Activated B cell treated with CpG ODN at 0.5 μM for 24 hours (primary cell): ENCODE data around the gene SLC9A9. TPM values are rescaled to one million over a fixed set of nuclear protein-coding genes. Genes with fewer than 3 reads are reported as not detected.
"Not testable (repeated sequence)": the region's sequence is repeated elsewhere in the genome, so short reads cannot be mapped to it uniquely, and the experiment has no call there.

ENCODE experiments used
- ATAC-seq: fragments of 200-7000 bp; cut with Tn5 transposase; one replicate; pipeline ENCODE4 v1.10.0; 2021; ENCODE audit warnings: low read depth, mild to moderate bottlenecking, moderate library complexity
- CTCF ChIA-PET: fragments of 350-600 bp; sonication (Branson Sonifier 250); formaldehyde crosslinking; loops from one replicate; lab custom pipeline; 2021; ENCODE audit warnings: antibody characterized with exemption; lab: Charles Lee
- POLR2A ChIA-PET: fragments of 350-600 bp; sonication (Branson Sonifier 250); formaldehyde crosslinking; loops from one replicate; lab custom pipeline; 2021; ENCODE audit warnings: antibody characterized with exemption; lab: Charles Lee
- DNase-seq: peaks from one replicate; pipeline ENCODE4 v3.0.0; 2022
- H3K27ac Mint-ChIP-seq: one replicate; pipeline ENCODE4 v1.8.0; 2020; ENCODE audit warnings: mixed read lengths
- H3K27me3 Mint-ChIP-seq: one replicate; pipeline ENCODE4 v1.8.0; 2021; ENCODE audit warnings: mixed read lengths
- H3K36me3 Mint-ChIP-seq: one replicate; pipeline ENCODE4 v1.8.0; 2021; ENCODE audit warnings: low read depth, mixed read lengths
- H3K4me1 Mint-ChIP-seq: one replicate; pipeline ENCODE4 v1.8.0; 2021; ENCODE audit warnings: mixed read lengths
- H3K4me3 Mint-ChIP-seq: one replicate; pipeline ENCODE4 v1.8.0; 2020; ENCODE audit warnings: mild to moderate bottlenecking, mixed read lengths
- H3K9me3 Mint-ChIP-seq: one replicate; pipeline ENCODE4 v1.8.0; 2020; ENCODE audit warnings: mixed read lengths
- intact Hi-C: fragments of 100-400 bp; cut with micrococcal nuclease; formaldehyde crosslinking; loops from one replicate; pipeline ENCODE4 v1.15.1; 2024
- total RNA-seq: library from RNA; stranded (reverse); gene quantifications from 2 replicates; pipeline ENCODE4 v1.2.3, GENCODE V29; 2022
- TF ChIP-seq, protein P1 (sequence below): fragments of 200-600 bp; IDR thresholded peaks from one replicate; pipeline ENCODE4 v1.8.0; 2022; ENCODE audit warnings: antibody characterized with exemption, mild to moderate bottlenecking

Gene SLC9A9
- total RNA-seq, 1 donor from 2014 or later, result 9.4 TPM

DNA sequence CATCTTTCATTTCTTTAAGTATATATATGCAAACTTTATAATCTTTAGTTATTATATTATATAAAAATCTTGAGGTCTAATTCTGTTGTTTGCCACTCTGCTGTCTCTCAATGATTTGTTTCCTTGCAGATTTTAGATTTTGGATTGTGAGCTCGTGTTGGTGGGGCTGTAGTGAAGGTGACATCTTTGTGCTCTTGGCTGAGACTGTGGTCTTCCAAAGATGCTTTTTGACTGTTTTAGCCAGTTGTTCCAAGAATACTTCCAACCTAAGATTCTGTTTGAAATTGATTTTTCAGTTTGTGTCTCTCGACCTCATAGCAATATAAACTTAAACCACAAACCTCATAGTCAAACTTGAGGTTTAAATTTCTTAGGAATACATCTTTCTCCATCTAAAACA, 326.5 kb downstream of the SLC9A9 start:
- ATAC-seq (no peak), DNase-seq (no peak)
- intact Hi-C loops, result loop anchor here (2.0 to 10.0 kb wide), 2 partner anchors 15 to 123 kb away; no protein-coding TSS in a partner anchor
- Mint-ChIP-seq H3K27ac (no peak overlapping the region), H3K27me3 (no peaks in the 10 kb centered on the region), H3K9me3 (peaks cover 6% of the 10 kb centered on the region), H3K4me1 (peaks cover 30% of the 10 kb centered on the region), H3K4me3 (no peak overlapping the region), H3K36me3 (no peaks in the 10 kb centered on the region)
- TF ChIP-seq, protein P1, sequence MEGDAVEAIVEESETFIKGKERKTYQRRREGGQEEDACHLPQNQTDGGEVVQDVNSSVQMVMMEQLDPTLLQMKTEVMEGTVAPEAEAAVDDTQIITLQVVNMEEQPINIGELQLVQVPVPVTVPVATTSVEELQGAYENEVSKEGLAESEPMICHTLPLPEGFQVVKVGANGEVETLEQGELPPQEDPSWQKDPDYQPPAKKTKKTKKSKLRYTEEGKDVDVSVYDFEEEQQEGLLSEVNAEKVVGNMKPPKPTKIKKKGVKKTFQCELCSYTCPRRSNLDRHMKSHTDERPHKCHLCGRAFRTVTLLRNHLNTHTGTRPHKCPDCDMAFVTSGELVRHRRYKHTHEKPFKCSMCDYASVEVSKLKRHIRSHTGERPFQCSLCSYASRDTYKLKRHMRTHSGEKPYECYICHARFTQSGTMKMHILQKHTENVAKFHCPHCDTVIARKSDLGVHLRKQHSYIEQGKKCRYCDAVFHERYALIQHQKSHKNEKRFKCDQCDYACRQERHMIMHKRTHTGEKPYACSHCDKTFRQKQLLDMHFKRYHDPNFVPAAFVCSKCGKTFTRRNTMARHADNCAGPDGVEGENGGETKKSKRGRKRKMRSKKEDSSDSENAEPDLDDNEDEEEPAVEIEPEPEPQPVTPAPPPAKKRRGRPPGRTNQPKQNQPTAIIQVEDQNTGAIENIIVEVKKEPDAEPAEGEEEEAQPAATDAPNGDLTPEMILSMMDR, result no peak
- ChIA-PET CTCF (no interaction called here), POLR2A (no interaction called here)

DNA sequence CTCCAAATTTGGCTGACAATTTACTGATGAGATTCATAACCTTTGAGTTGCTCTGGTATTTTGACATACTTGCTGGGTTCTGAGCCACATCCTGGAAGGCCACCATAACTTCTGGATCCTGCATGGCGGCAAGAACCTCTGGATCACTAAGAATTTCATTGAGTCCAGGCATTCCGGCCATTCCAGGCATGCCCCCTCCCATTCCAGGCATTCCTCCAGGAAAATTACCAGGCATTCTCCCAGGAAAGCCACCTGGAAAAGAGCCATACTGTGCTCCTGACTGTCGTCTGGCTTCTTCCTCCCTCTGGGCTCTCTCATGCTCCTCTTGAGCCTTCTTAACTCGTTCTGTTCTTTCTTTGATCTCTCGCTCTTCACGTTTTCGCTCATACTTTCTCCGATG, 331.1 kb downstream of the SLC9A9 start:
- H3K27ac Mint-ChIP-seq, ATAC-seq, H3K36me3 Mint-ChIP-seq, H3K4me3 Mint-ChIP-seq, CTCF ChIA-PET, H3K27me3 Mint-ChIP-seq, intact Hi-C loops, H3K9me3 Mint-ChIP-seq, DNase-seq, POLR2A ChIA-PET: not testable (repeated sequence)
- H3K4me1 Mint-ChIP-seq, result peaks cover 29% of the 10 kb centered on the region

DNA sequence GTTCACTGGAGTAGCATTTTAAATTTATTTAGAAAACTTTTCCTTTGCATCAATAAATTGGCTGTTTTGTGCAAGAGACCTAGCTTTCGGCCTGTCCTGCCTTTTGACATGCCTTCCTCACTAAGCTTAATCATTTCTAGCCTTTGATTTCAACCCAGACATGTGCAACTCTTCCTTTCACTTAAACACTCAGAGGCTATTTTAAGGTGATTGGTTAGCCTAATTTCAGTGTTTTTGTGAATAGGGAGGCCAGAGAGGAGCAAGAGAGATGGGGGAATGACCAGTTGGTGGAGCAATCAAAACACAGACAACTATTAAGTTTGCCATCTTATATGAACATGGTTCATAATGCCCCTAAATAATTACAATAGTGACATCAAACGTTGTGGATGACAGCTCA, 333.4 kb downstream of the SLC9A9 start:
- intact Hi-C loops, result no loop called here
- peaks cover 24% of the 10 kb centered on the region for H3K4me1 Mint-ChIP-seq
- H3K4me3 Mint-ChIP-seq, result no peak overlapping the region
- H3K9me3 Mint-ChIP-seq, result no peaks in the 10 kb centered on the region
- no peaks in the 10 kb centered on the region for H3K36me3 Mint-ChIP-seq
- H3K27ac Mint-ChIP-seq, result no peak overlapping the region
- no peak for DNase-seq
- no peaks in the 10 kb centered on the region for H3K27me3 Mint-ChIP-seq
- ChIA-PET POLR2A (no interaction called here), CTCF (interaction anchor here (1.2 kb wide), 1 partner anchor 160 kb away, joined by 3 read pairs; no protein-coding TSS in a partner anchor)
- ATAC-seq, result no peak
- TF ChIP-seq, protein P1, result no peak

DNA sequence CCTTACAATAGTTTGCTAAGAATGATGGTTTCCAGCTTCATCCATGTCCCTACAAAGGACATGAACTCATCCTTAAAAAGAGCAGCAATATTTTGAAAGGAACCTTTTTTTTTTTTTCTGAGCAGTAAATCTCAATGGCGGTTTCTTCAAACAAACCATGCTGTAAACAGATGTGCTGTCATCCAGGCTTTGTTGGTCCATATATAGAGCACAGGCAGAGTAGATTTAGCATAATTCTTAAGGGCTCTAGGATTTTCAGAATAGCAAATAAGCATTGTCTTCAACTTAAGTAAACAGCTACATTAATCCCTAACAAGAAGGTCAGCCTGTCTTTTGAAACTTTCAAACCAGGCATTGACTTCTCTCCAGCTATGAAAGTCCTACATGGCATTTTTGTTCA, 334.2 kb downstream of the SLC9A9 start:
- Mint-ChIP-seq H3K36me3 (no peaks in the 10 kb centered on the region), H3K4me1 (peaks cover 16% of the 10 kb centered on the region)

DNA sequence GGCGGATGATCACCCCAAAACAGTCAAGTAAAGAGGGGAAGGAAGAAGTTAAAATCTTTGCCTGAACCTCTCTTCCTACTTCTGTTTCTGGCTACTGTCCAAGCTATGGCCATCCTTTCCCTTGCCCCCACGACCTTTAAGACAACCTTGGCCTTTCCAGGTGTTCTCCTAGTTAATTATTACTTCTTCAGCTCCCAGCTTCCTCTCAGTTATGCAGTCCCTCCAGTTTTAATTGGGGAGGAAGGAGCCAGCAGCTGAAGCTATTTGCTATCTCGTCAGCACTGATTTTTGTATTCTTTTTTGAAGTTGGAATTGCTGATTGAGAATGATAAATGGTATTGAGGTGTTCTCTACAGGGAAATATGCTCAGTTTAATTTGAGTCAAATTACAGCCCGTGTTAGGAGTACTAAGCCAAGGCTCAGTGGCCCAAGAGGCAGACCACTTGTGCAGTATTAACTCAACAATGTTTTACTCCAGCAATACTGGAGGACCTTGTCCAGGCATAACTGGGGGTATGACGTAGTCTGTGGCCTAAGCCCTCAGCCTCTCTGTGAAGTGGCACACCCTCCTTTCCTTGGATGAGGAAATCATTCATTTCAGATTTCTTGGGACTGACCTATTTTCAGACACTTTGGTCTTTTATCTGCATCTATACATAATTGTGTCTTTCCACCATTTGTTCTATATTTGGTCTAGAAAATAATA, 336.9 kb downstream of the SLC9A9 start:
- H3K27me3 Mint-ChIP-seq, result no peaks in the 10 kb centered on the region
- no peak for DNase-seq
- H3K4me1 Mint-ChIP-seq, result peaks cover 16% of the 10 kb centered on the region
- intact Hi-C loops, result no loop called here
- ChIA-PET CTCF (no interaction called here), POLR2A (no interaction called here)
- no peaks in the 10 kb centered on the region for H3K9me3 Mint-ChIP-seq
- no peaks in the 10 kb centered on the region for H3K36me3 Mint-ChIP-seq
- H3K27ac Mint-ChIP-seq, result no peak overlapping the region
- no peak overlapping the region for H3K4me3 Mint-ChIP-seq
- TF ChIP-seq, protein P1, result no peak
- ATAC-seq, result no peak

More for the DNA sequence above, 334.2 kb downstream of the SLC9A9 start:
- ATAC-seq, result no peak
- intact Hi-C loops, result no loop called here
- no peaks in the 10 kb centered on the region for H3K27me3 Mint-ChIP-seq
- ChIA-PET CTCF (interaction anchor here (1.2 kb wide), 1 partner anchor 161 kb away, joined by 3 read pairs; no protein-coding TSS in a partner anchor), POLR2A (interaction anchor here (0.7 kb wide), 1 partner anchor 68 kb away, joined by 4 read pairs; no protein-coding TSS in a partner anchor)
- no peak overlapping the region for H3K4me3 Mint-ChIP-seq
- no peaks in the 10 kb centered on the region for H3K9me3 Mint-ChIP-seq
- TF ChIP-seq, protein P1, result no peak
- no peak for DNase-seq
- H3K27ac Mint-ChIP-seq, result no peak overlapping the region
